Subcutaneous abdominal adipose tissue (tissue), 5 donors: ENCODE results near the gene NGRN.
A peak's percentile ranks its signal among the peaks of the same experiment; 100 is the strongest.

Experiments
- H3K27ac ChIP-seq: one replicate; pipeline ENCODE4 v1.7.0; 2013; ENCODE audit warnings: low read depth, mild to moderate bottlenecking, inconsistent platforms, low read length, moderate library complexity
- H3K27me3 ChIP-seq, 5 donors: one replicate each; pipeline ENCODE4 v1.7.0; 2013; ENCODE audit warnings: low read length in 5 of 5, inconsistent platforms in 1 of 5; ENCODE audit not compliant: control insufficient read depth in 5 of 5, insufficient read depth in 4 of 5
- H3K36me3 ChIP-seq, 5 donors: one replicate each; pipeline ENCODE4 v1.7.0; 2013; ENCODE audit warnings: low read length in 5 of 5; ENCODE audit not compliant: control insufficient read depth in 5 of 5, insufficient read depth in 5 of 5
- H3K4me1 ChIP-seq, 5 donors: one replicate each; pipeline ENCODE4 v1.7.0; 2013; ENCODE audit warnings: low read length in 5 of 5, mild to moderate bottlenecking in 3 of 5, moderate library complexity in 1 of 5; ENCODE audit not compliant: control insufficient read depth in 5 of 5, insufficient read depth in 5 of 5
- H3K4me3 ChIP-seq, 5 donors: one replicate each; pipeline ENCODE4 v1.7.0; 2013; ENCODE audit warnings: low read length in 5 of 5, low read depth in 1 of 5
- H3K9ac ChIP-seq, 5 donors: one replicate each; pipeline ENCODE4 v1.7.0; 2013; ENCODE audit warnings: low read length in 5 of 5, mild to moderate bottlenecking in 4 of 5, moderate library complexity in 3 of 5
- H3K9me3 ChIP-seq, 5 donors: one replicate each; pipeline ENCODE4 v1.7.0; 2013; ENCODE audit warnings: low read length in 5 of 5; ENCODE audit not compliant: control insufficient read depth in 5 of 5
- donor health status: healthy.
- donor health status: healthy.
- donor health status: healthy.
- donor health status: healthy.
- donor health status: healthy.

NGRN gene

GRCh38 chr15:90315278-90315982, 50.0 kb downstream of the NGRN start:
- Histone ChIP-seq H3K9me3 (no peaks in the 10 kb centered on the region), H3K27me3 (peaks cover 0 to 4% (median 0%) of the 10 kb centered on the region in 5 donors), H3K4me1 (peaks cover 11 to 19% (median 14%) of the 10 kb centered on the region in 5 donors), H3K27ac (peak overlapping the region; percentile 78), H3K36me3 (peaks cover 0 to 2% (median 0%) of the 10 kb centered on the region in 5 donors), H3K9ac (peak overlapping the region in 1 of 5 donors; percentile 100), H3K4me3 (peak overlapping the region in 1 of 5 donors; percentile 34)

- Histone ChIP-seq H3K4me1 (peaks cover 11 to 20% (median 16%) of the 10 kb centered on the region in 5 donors), H3K36me3 (peaks cover 0 to 2% (median 0%) of the 10 kb centered on the region in 5 donors), H3K4me3 (no peak overlapping the region), H3K27me3 (peaks cover 0 to 4% (median 0%) of the 10 kb centered on the region in 5 donors), H3K9ac (no peak overlapping the region), H3K9me3 (no peaks in the 10 kb centered on the region), H3K27ac (peak overlapping the region; percentile 78)
Observed at GRCh38 chr15:90316139-90316538, 50.7 kb downstream of the NGRN start.

- H3K9me3 ChIP-seq = no peaks in the 10 kb centered on the region
- H3K9ac ChIP-seq = no peak overlapping the region
- peaks cover 0 to 4% (median 0%) of the 10 kb centered on the region in 5 donors for H3K27me3 ChIP-seq
- no peak overlapping the region for H3K27ac ChIP-seq
- H3K4me1 ChIP-seq = peaks cover 11 to 20% (median 16%) of the 10 kb centered on the region in 5 donors
- H3K4me3 ChIP-seq = no peak overlapping the region
- H3K36me3 ChIP-seq = peaks cover 0 to 2% (median 0%) of the 10 kb centered on the region in 5 donors
Observed at GRCh38 chr15:90318591-90318990, 53.1 kb downstream of the NGRN start.

- Histone ChIP-seq H3K9ac (peak overlapping the region in 2 of 5 donors; percentile 36 to 54), H3K9me3 (no peaks in the 10 kb centered on the region), H3K36me3 (peaks cover 0 to 2% (median 0%) of the 10 kb centered on the region in 5 donors), H3K4me1 (peaks cover 11 to 20% (median 16%) of the 10 kb centered on the region in 5 donors), H3K27ac (no peak overlapping the region), H3K27me3 (peaks cover 0 to 4% (median 0%) of the 10 kb centered on the region in 5 donors), H3K4me3 (peak overlapping the region in 1 of 5 donors; percentile 22)
Observed at GRCh38 chr15:90320062-90320884, 54.8 kb downstream of the NGRN start.

GRCh38 chr15:90320885-90321278, 55.4 kb downstream of the NGRN start:
- Histone ChIP-seq H3K9me3 (no peaks in the 10 kb centered on the region), H3K36me3 (no peaks in the 10 kb centered on the region), H3K9ac (no peak overlapping the region), H3K27ac (no peak overlapping the region), H3K27me3 (no peaks in the 10 kb centered on the region), H3K4me1 (peaks cover 7 to 15% (median 10%) of the 10 kb centered on the region in 5 donors), H3K4me3 (no peak overlapping the region)
